K562 (cell line): ENCODE data around the gene MPIG6B. TPM values are rescaled to one million over a fixed set of nuclear protein-coding genes. Genes with fewer than 3 reads are reported as not detected.
A peak's percentile ranks its signal among the peaks of the same experiment; 100 is the strongest.

ENCODE experiments used
- ATAC-seq: fragments of 200-7000 bp; cut with Tn5 transposase; 3 replicates; pipeline ENCODE4 v1.9.1; 2020; ENCODE audit warnings: moderate library complexity
- BruUV-seq: library from RNA; stranded (reverse); fragments of 400-500 nt; replicated peaks from 2 replicates; lab custom pipeline; 2021; lab: Mats Ljungman, UMichigan
- CTCF ChIA-PET: fragments of 300-600 bp; formaldehyde crosslinking; extraction: SDS; loops from one replicate; lab custom pipeline; 2021; ENCODE audit warnings: low intra/inter-chr PET ratio; lab: Yijun Ruan, JAX
- POLR2A ChIA-PET: fragments of 300-600, 350-650 bp; sonication (Branson Sonifier 250); formaldehyde crosslinking; extraction: SDS; loops from one replicate; lab custom pipeline; 2021; ENCODE audit warnings: antibody characterized with exemption, inconsistent platforms; lab: Yijun Ruan, JAX
- DNase-seq, 4 experiments: peaks; one replicate each; pipeline versions ENCODE4 v3.0.0 to v3.0.0-alpha.2; 2011 to 2018; ENCODE audit warnings: low spot score in 3 of 4, mixed read lengths in 3 of 4; ENCODE audit errors: extremely low read depth in 1 of 4
- FAIRE-seq: peaks from 2 replicates; lab custom pipeline; 2011; peaks lifted over from hg19 to GRCh38; lab: Jason Lieb, UNC
- H2AFZ ChIP-seq: 2 replicates; pipeline ENCODE4 v1.6.0; 2011; ENCODE audit warnings: low read depth, low read length, control low read depth, inconsistent platforms
- H3K27ac ChIP-seq: fragments of 200-600 bp; 3 replicates; pipeline ENCODE4 v1.8.0; 2011; ENCODE audit warnings: low read depth, mild to moderate bottlenecking, control low read depth, inconsistent platforms, low read length, moderate library complexity, mixed read lengths; ENCODE audit errors: extremely low read depth
- H3K27me3 ChIP-seq, 2 experiments: fragments of 300-600 bp in 1 of 2; 2 replicates in 1 of 2; 3 replicates in 1 of 2; pipeline versions ENCODE4 v1.6.0 to v1.8.0; 2011; ENCODE audit warnings: inconsistent platforms in 2 of 2, low read length in 2 of 2, mild to moderate bottlenecking in 1 of 2, mixed read lengths in 1 of 2, moderate library complexity in 1 of 2; ENCODE audit not compliant: control insufficient read depth in 2 of 2, insufficient read depth in 2 of 2
- H3K36me3 ChIP-seq: fragments of 300-600 bp; 3 replicates; pipeline ENCODE4 v1.8.0; 2011; ENCODE audit warnings: mild to moderate bottlenecking, low read length, inconsistent platforms; ENCODE audit not compliant: control insufficient read depth, insufficient read depth
- H3K4me1 ChIP-seq, 2 experiments: fragments of 200-600 bp in 1 of 2; replicated peaks in 1 of 2; 2 replicates in 1 of 2; 3 replicates in 1 of 2; pipeline versions ENCODE4 v1.5.1 to v1.8.0; 2011; ENCODE audit warnings: inconsistent platforms in 2 of 2, low read length in 2 of 2, mild to moderate bottlenecking in 1 of 2, mixed read lengths in 1 of 2, moderate library complexity in 1 of 2; ENCODE audit not compliant: control insufficient read depth in 2 of 2, insufficient read depth in 2 of 2
- H3K4me2 ChIP-seq: 2 replicates; pipeline ENCODE4 v1.6.1; 2011; ENCODE audit warnings: low read length, control low read depth, inconsistent platforms, mixed read lengths; ENCODE audit not compliant: insufficient read depth
- H3K4me3 ChIP-seq: fragments of 200-600 bp; sonication (generic), shearing (Covaris generic); 2 replicates; pipeline ENCODE4 v1.5.1; 2016; ENCODE audit warnings: control low read depth, inconsistent platforms
- H3K79me2 ChIP-seq: fragments of 200-600 bp; 3 replicates; pipeline ENCODE4 v1.8.0; 2011; ENCODE audit warnings: low read length, inconsistent platforms; ENCODE audit not compliant: control insufficient read depth, insufficient read depth
- H3K9ac ChIP-seq, 2 experiments: 2 replicates each; pipeline versions ENCODE4 v1.6.0 to v1.6.1; 2011; ENCODE audit warnings: low read depth in 2 of 2, low read length in 2 of 2, control low read depth in 1 of 2, inconsistent platforms in 1 of 2, mild to moderate bottlenecking in 1 of 2, mixed read lengths in 1 of 2; ENCODE audit not compliant: insufficient read depth in 1 of 2
- H3K9me1 ChIP-seq: one replicate; pipeline ENCODE4 v1.6.0; 2011; ENCODE audit warnings: inconsistent platforms, mild to moderate bottlenecking, low read length, moderate library complexity; ENCODE audit not compliant: control insufficient read depth, insufficient read depth
- H3K9me3 ChIP-seq: replicated peaks from 2 replicates; pipeline ENCODE4 v1.5.1; 2011; ENCODE audit warnings: low read depth, low read length, inconsistent platforms; ENCODE audit not compliant: control insufficient read depth, insufficient read depth
- H4K20me1 ChIP-seq: replicated peaks from 2 replicates; pipeline ENCODE4 v1.6.1; 2011; ENCODE audit warnings: low read length, inconsistent platforms, mixed read lengths; ENCODE audit not compliant: control insufficient read depth, insufficient read depth
- BRD9 ChIP-seq: fragments of 450-650 bp; IDR thresholded peaks from 2 replicates; pipeline ENCODE4 v1.6.1; 2018; ENCODE audit warnings: low read depth; ENCODE audit not compliant: partially characterized antibody
- POLR2G ChIP-seq: fragments of 200-400 bp; formaldehyde crosslinking; IDR thresholded peaks from 2 replicates; pipeline ENCODE4 v1.6.1; 2017; ENCODE audit warnings: low read depth, mild to moderate bottlenecking, antibody characterized with exemption, low read length, moderate library complexity
- WGBS: fragments of 100-300 bp; shearing (Covaris generic); methylation state at CpG from one replicate; pipeline ENCODE4 v1.1.6; 2016; ENCODE audit warnings: low coverage, mixed read lengths; ENCODE audit not compliant: insufficient coverage; ENCODE audit errors: missing lambda C conversion rate; 5-methylcytosine and 5-hydroxymethylcytosine counted together
- in situ Hi-C: fragments of 300-500 bp; cut with MboI; formaldehyde crosslinking; loops from 4 replicates; pipeline ENCODE4 v1.15.0; 2018; ENCODE audit warnings: inconsistent platforms, mixed read lengths
- intact Hi-C: fragments of 100-400 bp; cut with micrococcal nuclease; formaldehyde crosslinking; loops from 2 replicates; pipeline ENCODE4 v1.14.2; 2022
- polyA plus RNA-seq, 8 experiments: library from polyadenylated mRNA; depleted of rRNA in 4 of 8; stranded (reverse) in 5 of 8; unstranded in 3 of 8; fragments of >200 nt; fragmentation: Nextera tagmentation in 2 of 8; fragmentation: Illumina TruSeq in 1 of 8; extraction: Ambion mirVana in 2 of 8; extraction: Trizol in 1 of 8; gene quantifications; 2 replicates each; pipeline versions ENCODE4 v1.2.1 to v1.2.3, GENCODE V29; 2011 to 2014; ENCODE audit warnings: inconsistent platforms in 1 of 8, missing spikeins in 1 of 8
- total RNA-seq, 7 experiments: library from RNA; depleted of rRNA in 6 of 7; stranded (reverse); fragments of >200 nt in 6 of 7; fragmentation: Illumina TruSeq in 2 of 7; extraction: Trizol in 2 of 7; gene quantifications; 2 replicates each; pipeline versions ENCODE4 v1.2.1 to v1.2.3, GENCODE V29; 2011 to 2021; ENCODE audit warnings: low replicate concordance in 1 of 7
- TF ChIP-seq, protein P1 (sequence below), 2 experiments: fragments of 450-650 bp; IDR thresholded peaks; 2 replicates each; pipeline ENCODE4 v1.6.1; 2018; ENCODE audit warnings: mild to moderate bottlenecking in 2 of 2, low read depth in 1 of 2; ENCODE audit not compliant: partially characterized antibody in 2 of 2
- TF ChIP-seq, protein P2 (sequence below): fragments of 450-650 bp; IDR thresholded peaks from 2 replicates; pipeline ENCODE4 v1.6.1; 2016; ENCODE audit warnings: low read depth

Gene MPIG6B
- total and polyA plus RNA-seq, 9 of the 15 experiments (the other 6 are each of a cell fraction or from before 2014, with no cell fraction given), result 0.11 to 1.2 (median 0.28) TPM; not detected in 1

DNA sequence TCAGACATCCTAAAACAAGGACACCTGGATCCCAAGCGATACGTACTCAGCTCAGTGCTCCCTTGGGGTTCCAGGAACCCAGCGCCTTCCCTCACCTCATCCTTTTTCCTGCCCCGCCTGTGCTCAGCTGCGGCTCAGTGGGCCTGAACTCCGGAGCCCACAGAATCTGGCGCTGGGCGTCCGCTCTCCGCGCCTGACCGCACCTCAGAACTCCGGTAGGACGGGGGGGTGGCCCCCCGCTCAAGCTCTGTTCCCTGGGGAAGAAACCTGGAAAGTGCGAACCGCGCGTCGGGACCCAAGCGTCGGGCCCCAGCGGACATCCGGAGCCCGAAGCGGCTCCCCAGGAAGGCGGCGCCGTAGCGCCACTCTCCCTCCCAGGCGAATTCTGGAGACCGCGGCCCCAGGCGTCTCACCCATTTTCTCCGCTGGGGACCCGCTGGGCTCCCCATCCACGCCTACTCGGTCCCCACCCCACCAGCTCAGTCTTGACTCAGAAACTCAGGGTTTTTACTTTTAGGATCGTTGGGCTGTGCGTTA lies 42.0 kb upstream of the MPIG6B start (continued):
- TF ChIP-seq, protein P1, sequence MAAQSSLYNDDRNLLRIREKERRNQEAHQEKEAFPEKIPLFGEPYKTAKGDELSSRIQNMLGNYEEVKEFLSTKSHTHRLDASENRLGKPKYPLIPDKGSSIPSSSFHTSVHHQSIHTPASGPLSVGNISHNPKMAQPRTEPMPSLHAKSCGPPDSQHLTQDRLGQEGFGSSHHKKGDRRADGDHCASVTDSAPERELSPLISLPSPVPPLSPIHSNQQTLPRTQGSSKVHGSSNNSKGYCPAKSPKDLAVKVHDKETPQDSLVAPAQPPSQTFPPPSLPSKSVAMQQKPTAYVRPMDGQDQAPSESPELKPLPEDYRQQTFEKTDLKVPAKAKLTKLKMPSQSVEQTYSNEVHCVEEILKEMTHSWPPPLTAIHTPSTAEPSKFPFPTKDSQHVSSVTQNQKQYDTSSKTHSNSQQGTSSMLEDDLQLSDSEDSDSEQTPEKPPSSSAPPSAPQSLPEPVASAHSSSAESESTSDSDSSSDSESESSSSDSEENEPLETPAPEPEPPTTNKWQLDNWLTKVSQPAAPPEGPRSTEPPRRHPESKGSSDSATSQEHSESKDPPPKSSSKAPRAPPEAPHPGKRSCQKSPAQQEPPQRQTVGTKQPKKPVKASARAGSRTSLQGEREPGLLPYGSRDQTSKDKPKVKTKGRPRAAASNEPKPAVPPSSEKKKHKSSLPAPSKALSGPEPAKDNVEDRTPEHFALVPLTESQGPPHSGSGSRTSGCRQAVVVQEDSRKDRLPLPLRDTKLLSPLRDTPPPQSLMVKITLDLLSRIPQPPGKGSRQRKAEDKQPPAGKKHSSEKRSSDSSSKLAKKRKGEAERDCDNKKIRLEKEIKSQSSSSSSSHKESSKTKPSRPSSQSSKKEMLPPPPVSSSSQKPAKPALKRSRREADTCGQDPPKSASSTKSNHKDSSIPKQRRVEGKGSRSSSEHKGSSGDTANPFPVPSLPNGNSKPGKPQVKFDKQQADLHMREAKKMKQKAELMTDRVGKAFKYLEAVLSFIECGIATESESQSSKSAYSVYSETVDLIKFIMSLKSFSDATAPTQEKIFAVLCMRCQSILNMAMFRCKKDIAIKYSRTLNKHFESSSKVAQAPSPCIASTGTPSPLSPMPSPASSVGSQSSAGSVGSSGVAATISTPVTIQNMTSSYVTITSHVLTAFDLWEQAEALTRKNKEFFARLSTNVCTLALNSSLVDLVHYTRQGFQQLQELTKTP (IDR thresholded peaks at IDR 0.05; ENCODE audit: low read depth in 1 of 2, partially characterized antibody in 2 of 2), result peak in 1 of 2 experiments; percentile 5

DNA sequence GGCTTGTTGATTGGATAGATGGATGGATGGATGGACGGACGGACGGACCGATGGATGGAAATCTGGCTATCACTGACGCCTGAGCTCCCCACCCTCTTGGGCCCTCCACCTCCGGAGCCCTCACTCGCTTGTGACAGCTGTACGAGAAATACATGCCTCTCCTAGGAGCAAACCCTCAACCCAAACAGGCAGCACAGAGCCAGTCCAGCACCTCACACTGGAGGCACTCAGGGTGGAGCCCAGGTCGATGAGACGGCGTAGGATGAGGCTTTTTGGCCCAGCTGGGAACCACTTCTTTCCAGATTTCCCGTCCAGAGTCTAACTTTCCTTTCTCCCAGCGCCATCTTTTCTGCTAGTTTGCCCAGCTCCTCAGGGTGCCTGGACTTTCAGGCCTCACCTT lies 39.6 kb upstream of the MPIG6B start:
- H3K4me3 ChIP-seq, result no peak overlapping the region
- BruUV-seq, result no TSS peak
- POLR2A ChIA-PET, result interaction anchor here (0.6 to 2.2 kb wide), 13 partner anchors 10 to 154 kb away, joined by 3 to 16 read pairs (median 6); partner anchors contain the start of genes ABHD16A, BAG6, C6orf47 and CSNK2B
- no peak overlapping the region for H3K4me2 ChIP-seq
- in situ Hi-C loops, result no loop called here
- no peak for ATAC-seq
- H3K9me3 ChIP-seq, result no peaks in the 10 kb centered on the region
- no peaks in the 10 kb centered on the region for H4K20me1 ChIP-seq
- FAIRE-seq, result no peak
- CTCF ChIA-PET, result no interaction called here
- no peak overlapping the region for H2AFZ ChIP-seq
- no peak for DNase-seq
- H3K36me3 ChIP-seq, result peaks cover 36% of the 10 kb centered on the region
- peaks cover 25 to 44% of the 10 kb centered on the region in 2 experiments; a peak in 4 of 5 replicates for H3K4me1 ChIP-seq
- no peak overlapping the region for H3K27ac ChIP-seq
- TF ChIP-seq, protein P2, sequence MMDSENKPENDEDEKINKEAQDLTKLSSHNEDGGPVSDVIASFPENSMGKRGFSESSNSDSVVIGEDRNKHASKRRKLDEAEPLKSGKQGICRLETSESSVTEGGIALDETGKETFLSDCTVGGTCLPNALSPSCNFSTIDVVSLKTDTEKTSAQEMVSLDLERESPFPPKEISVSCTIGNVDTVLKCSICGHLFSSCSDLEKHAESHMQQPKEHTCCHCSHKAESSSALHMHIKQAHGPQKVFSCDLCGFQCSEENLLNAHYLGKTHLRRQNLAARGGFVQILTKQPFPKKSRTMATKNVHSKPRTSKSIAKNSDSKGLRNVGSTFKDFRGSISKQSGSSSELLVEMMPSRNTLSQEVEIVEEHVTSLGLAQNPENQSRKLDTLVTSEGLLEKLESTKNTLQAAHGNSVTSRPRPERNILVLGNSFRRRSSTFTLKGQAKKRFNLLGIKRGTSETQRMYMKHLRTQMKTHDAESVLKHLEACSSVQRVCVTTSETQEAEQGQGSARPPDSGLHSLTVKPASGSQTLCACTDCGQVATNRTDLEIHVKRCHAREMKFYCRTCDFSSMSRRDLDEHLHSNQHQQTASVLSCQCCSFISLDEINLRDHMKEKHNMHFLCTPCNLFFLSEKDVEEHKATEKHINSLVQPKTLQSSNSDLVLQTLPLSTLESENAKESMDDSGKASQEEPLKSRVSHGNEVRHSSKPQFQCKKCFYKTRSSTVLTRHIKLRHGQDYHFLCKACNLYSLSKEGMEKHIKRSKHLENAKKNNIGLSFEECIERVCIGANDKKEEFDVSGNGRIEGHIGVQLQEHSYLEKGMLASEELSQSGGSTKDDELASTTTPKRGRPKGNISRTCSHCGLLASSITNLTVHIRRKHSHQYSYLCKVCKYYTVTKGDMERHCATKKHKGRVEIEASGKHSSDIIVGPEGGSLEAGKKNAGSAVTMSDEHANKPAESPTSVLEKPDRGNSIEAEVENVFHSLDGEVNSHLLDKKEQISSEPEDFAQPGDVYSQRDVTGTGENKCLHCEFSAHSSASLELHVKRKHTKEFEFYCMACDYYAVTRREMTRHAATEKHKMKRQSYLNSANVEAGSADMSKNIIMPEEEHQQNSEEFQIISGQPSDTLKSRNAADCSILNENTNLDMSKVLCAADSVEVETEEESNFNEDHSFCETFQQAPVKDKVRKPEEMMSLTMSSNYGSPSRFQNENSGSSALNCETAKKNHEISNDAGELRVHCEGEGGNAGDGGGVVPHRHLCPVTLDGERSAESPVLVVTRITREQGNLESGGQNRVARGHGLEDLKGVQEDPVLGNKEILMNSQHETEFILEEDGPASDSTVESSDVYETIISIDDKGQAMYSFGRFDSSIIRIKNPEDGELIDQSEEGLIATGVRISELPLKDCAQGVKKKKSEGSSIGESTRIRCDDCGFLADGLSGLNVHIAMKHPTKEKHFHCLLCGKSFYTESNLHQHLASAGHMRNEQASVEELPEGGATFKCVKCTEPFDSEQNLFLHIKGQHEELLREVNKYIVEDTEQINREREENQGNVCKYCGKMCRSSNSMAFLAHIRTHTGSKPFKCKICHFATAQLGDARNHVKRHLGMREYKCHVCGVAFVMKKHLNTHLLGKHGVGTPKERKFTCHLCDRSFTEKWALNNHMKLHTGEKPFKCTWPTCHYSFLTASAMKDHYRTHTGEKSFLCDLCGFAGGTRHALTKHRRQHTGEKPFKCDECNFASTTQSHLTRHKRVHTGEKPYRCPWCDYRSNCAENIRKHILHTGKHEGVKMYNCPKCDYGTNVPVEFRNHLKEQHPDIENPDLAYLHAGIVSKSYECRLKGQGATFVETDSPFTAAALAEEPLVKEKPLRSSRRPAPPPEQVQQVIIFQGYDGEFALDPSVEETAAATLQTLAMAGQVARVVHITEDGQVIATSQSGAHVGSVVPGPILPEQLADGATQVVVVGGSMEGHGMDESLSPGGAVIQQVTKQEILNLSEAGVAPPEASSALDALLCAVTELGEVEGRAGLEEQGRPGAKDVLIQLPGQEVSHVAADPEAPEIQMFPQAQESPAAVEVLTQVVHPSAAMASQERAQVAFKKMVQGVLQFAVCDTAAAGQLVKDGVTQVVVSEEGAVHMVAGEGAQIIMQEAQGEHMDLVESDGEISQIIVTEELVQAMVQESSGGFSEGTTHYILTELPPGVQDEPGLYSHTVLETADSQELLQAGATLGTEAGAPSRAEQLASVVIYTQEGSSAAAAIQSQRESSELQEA, result peak; percentile 67
- TF ChIP-seq BRD9, result no peak
- 0 out of 2 replicates have a peak, but pooled peaks have one; percentile 1 for TF ChIP-seq POLR2G
- peak overlapping the region in 1 of 2 experiments; percentile 59; a peak in 2 of 4 replicates for H3K9ac ChIP-seq
- WGBS, result 84% methylated on average over 13 of the region's 13 CpGs
- no peaks in the 10 kb centered on the region for H3K9me1 ChIP-seq
- H3K79me2 ChIP-seq, result no peaks in the 10 kb centered on the region; the same call in 2 of the 3 replicates
- intact Hi-C loops, result no loop called here
- H3K27me3 ChIP-seq, result no peaks in the 10 kb centered on the region
